Lower leg skin (tissue), 4 donors: Measurements from ENCODE around the gene SLC66A3. TPM values are rescaled to one million over a fixed set of nuclear protein-coding genes. Genes with fewer than 3 reads are reported as not detected.

Experiments
- DNase-seq, 2 donors: peaks; one replicate each; pipeline ENCODE4 v3.0.0-alpha.2; 2019; ENCODE audit warnings: low spot score in 2 of 2
- H3K4me3 ChIP-seq: fragments of 200-600 bp; sonication (generic); 2 replicates; pipeline ENCODE4 v1.5.1; 2017; ENCODE audit warnings: mild to moderate bottlenecking, low read depth; ENCODE audit not compliant: poor library complexity, severe bottlenecking
- CTCF ChIP-seq, 3 donors: fragments of 450-650 bp; IDR thresholded peaks; one replicate each; pipeline ENCODE4 v1.5.1; 2016; ENCODE audit warnings: antibody characterized with exemption in 3 of 3, mild to moderate bottlenecking in 3 of 3, moderate library complexity in 2 of 3
- POLR2A ChIP-seq, 2 donors: fragments of 450-650 bp; IDR thresholded peaks; one replicate each; pipeline ENCODE4 v1.6.1; 2016 to 2017; ENCODE audit warnings: antibody characterized with exemption in 2 of 2, mild to moderate bottlenecking in 1 of 2, moderate library complexity in 1 of 2
- WGBS, 2 donors: methylation state at CpG; one replicate each; pipeline ENCODE4 v1.1.5; 2018; 5-methylcytosine and 5-hydroxymethylcytosine counted together
- intact Hi-C: fragments of 100-400 bp; cut with DNase I; formaldehyde crosslinking; loops from one replicate; pipeline ENCODE4 v1.15.0; 2023; ENCODE audit warnings: low total_unique reads
- total RNA-seq, 4 donors: library from RNA; depleted of rRNA; stranded (reverse); fragments of >200 nt; gene quantifications; one replicate each; pipeline ENCODE4 v1.1.0, GENCODE V29; 2016

The SLC66A3 gene
- total RNA-seq, 4 donors from 2014 or later = 12.7 to 37.4 (median 22.0) TPM

GRCh38 chr2:11222845-11223244, 67.6 kb downstream of the SLC66A3 start:
- no peak for TF ChIP-seq CTCF (IDR thresholded peaks at IDR 0.05)
- TF ChIP-seq POLR2A (IDR thresholded peaks at IDR 0.05) = no peak
- no peak overlapping the region for H3K4me3 ChIP-seq
- DNase-seq = no peak
- 92% methylated on average over 5 of the region's 5 CpGs for WGBS, 2 donors
- intact Hi-C loops = no loop called here

- DNase-seq = no peak
- intact Hi-C loops = no loop called here
- H3K4me3 ChIP-seq = no peak overlapping the region
- no peak for TF ChIP-seq CTCF (IDR thresholded peaks at IDR 0.05)
- TF ChIP-seq POLR2A (IDR thresholded peaks at IDR 0.05) = no peak
These were observed 69.6 kb downstream of the SLC66A3 start for GRCh38 chr2:11224887-11225286.

- intact Hi-C loops = no loop called here
- no peak for DNase-seq
- H3K4me3 ChIP-seq = no peak overlapping the region
- no peak for TF ChIP-seq CTCF (IDR thresholded peaks at IDR 0.05)
- TF ChIP-seq POLR2A (IDR thresholded peaks at IDR 0.05) = no peak
These were observed 72.3 kb downstream of the SLC66A3 start for GRCh38 chr2:11227595-11227994.

Other genes with a start within 250 kb of the SLC66A3 start
- not detected for gene KCNF1, start 243.5 kb upstream of the SLC66A3 start, total RNA-seq
- gene ROCK2, start 189.2 kb downstream of the SLC66A3 start, total RNA-seq = 10 to 100 TPM; 18.0 to 34.8 (median 23.2) TPM